ENCODE measurements around the gene SLC27A6.
"Not testable (repeated sequence)": the region's sequence is repeated elsewhere in the genome, so short reads cannot be mapped to it uniquely, and the experiment has no call there.

SLC27A6 gene

GRCh38 chr5:128965011-128965637, at the start of gene SLC27A6:
Gene SLC27A6, plus strand, starts transcription at chr5:128965488. Its CDS starts 650 bp downstream, at chr5:128966138.
- no peak for DNase-seq

- no peak for DNase-seq
Measured at GRCh38 chr5:128919542-128919941, 45.7 kb upstream of the SLC27A6 start.

DNA sequence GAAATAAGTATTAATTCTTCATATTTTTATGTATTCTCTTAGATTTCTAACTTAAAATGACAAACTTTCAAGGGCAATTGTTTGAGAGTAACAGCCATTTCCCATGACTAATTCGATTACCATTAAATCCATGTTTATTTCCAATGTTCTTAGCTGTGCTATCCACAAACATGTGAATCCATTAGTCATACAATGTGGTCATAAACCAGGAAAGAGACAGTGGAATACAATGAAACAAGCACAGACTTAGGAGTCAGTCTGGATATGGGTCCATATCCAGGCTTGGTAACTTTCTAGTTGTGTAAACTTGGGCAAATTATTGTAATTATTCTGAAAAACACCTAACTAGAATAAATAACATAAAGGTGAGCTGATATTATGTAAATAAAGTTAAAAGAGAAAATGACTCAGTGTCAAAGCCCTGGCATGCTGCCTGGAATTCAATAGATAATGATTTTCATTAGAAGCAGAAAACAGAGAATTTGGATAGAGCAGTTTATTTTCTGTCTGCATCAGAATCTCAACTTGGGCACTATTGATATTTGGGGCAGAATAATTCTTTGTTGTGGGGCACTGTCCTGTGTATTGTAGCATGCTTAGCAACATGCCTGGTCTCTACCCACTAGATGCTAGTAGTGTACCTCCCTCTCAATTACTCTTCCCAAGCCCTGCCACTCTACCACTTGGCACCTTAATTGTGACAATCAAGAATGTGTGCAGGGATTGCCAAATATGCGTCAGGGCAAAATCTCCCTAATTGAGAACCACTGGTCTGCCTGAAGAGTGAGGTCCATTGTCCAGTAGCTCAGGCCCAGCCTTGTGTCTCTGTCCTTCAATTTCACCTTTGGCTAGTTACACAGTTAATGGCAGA, 44.7 kb upstream of the SLC27A6 start:
- DNase-seq, result no peak

GRCh38 chr5:128924299-128924698, 41.0 kb upstream of the SLC27A6 start:
- no peak for DNase-seq

GRCh38 chr5:128925973-128926372, 39.3 kb upstream of the SLC27A6 start:
- DNase-seq, result no peak

DNA sequence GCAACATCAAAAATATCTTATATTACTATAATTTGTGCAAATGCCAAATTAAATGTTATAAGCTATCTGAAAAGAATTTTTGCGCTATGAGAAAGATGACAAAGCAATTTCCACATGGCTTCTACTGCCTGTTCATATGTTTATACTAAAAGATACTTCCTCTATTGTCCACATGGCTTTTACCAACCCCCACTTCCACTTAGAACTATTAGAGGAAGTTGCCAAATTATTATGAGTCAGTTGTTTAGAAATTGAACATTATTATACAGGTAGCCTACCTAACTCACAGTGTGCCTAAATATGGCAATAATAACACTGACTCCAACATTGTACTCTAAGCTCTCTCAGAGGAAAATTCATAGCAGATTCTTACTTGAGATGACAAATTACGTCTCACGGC, 37.6 kb upstream of the SLC27A6 start:
- DNase-seq, result no peak

GRCh38 chr5:128932232-128932631, 33.1 kb upstream of the SLC27A6 start:
- not testable (repeated sequence) for DNase-seq

- not testable (repeated sequence) for DNase-seq
Measured at GRCh38 chr5:128943100-128943499, 22.2 kb upstream of the SLC27A6 start.

- DNase-seq, result no peak
Measured at GRCh38 chr5:128949847-128950546, 15.3 kb upstream of the SLC27A6 start.

- DNase-seq, result not testable (repeated sequence)
Measured at GRCh38 chr5:128951301-128951700, 14.0 kb upstream of the SLC27A6 start.

DNA sequence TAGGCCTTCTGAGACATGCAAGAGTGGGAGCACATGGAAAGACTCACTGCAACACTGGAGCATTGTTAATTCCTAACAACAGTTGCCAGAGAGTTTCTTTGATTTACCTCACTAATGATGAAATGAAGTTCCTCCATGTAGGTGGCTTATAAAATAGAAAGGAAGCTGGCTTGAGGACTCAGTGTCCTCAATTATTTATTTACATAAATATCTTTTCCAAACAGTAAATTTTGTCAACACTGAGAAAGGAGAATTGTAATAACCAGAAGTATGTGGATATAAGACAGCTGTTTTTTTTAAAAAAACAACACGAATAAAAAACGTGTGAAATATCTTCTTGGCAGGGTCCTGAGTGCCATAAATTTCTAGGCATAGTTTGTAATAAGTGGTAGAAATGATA, 9.1 kb upstream of the SLC27A6 start:
- no peak for DNase-seq

DNA sequence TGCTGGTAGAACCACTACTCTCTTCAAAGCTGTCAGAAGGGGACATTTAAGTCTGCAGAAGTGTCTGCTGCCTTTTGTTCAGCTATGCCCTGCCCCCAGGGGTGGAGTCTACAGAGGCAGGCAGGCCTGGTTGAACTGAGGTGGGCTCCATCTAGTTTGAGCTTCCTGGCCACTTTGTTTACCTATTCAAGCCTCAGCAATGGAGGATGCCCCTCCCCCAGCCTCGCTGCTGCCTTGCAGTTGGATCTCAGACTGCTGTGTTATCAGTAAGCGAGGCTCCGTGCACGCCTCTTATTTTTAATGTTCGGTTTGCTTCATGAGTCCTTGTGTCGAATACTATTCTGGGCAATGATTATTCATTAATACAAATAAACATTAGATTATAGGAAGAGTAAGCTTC, 3.1 kb upstream of the SLC27A6 start:
- no peak for DNase-seq

DNA sequence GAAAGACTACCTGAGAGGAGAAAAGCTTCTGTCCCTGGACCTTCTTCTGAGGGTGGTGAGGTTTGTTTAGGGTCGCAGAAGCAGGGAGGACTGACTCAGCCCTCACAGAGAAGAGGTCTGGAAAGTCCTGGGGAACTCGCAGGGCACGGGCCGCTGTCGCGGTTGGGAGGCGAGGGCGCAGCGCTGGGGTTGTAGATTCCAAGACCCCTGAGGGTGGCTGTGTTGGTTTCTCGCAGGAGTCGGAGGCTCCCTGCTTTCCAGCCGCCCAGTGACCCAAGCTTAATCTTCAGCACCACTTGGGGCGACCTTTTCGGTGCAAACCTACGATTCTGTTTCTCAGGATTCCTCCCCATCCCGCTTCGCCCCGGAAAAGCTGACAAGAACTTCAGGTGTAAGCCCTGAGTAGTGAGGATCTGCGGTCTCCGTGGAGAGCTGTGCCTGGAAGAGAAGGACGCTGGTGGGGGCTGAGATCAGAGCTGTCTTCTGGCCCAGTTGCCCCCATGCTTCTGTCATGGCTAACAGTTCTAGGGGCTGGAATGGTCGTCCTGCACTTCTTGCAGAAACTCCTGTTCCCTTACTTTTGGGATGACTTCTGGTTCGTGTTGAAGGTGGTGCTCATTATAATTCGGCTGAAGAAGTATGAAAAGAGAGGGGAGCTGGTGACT, 482 bp downstream of the SLC27A6 start:
- no peak for DNase-seq

GRCh38 chr5:128966375-128966774, 1.1 kb downstream of the SLC27A6 start:
- no peak for DNase-seq

DNA sequence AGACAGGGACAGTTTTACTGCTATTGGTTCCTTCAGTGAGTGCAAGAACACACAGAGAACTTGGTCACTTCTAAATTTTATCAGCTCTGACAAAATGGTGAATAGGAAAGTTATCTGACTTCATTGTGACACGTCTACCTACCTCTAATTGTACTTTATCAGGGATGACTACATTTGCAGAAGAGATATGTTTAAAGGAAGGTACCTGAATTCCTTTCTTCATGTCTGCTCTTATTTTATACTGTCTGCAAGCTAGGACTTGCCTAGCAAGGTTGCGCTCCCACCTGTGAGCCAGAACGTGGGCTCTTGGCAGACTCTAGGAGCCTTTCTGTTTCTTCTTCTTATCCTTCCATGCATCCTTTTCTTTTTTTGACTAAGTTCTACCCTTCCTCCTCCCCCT, 1.6 kb downstream of the SLC27A6 start:
- DNase-seq, result no peak

DNA sequence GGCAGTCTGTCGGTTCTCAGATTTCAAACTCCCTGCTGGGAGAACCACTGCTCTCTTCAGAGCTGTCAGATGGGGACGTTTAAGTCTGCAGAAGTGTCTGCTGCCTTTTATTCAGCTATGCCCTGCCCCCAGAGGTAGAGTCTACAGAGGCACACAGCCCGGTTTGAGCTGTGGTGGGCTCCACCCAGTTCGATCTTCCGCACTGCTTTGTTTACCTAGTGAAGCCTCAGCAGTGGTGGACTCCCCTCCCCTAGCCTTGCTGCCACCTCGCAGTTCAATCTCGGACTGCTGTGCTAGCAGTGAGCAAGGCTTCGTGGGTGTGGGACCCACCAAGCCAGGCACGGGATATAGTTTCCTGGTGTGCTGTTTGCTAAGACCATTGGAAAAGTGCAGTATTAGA, 8.0 kb downstream of the SLC27A6 start:
- DNase-seq, result no peak

- DNase-seq, result no peak
Measured at GRCh38 chr5:128974567-128974966, 9.3 kb downstream of the SLC27A6 start.

- DNase-seq, result no peak
Measured at GRCh38 chr5:128979761-128980160, 14.5 kb downstream of the SLC27A6 start.

DNA sequence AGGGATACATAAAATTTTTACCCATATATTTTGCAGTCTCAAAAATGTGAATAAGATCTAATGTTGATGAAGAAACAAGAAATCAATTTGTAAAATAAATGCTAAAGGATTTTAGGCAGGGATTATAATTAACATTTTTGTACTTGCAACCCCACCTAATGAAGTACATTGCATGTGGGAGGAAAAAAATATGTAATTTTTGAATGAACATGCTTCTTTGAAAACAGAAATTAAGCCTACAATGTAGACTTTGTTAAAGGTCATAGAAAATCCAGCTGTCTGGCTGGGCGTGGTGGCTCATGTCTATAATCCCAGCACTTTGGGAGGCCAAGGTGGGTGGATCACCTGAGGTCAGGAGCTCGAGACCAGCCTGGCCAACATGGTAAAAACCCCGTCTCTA, 15.6 kb downstream of the SLC27A6 start:
- DNase-seq, result no peak

DNA sequence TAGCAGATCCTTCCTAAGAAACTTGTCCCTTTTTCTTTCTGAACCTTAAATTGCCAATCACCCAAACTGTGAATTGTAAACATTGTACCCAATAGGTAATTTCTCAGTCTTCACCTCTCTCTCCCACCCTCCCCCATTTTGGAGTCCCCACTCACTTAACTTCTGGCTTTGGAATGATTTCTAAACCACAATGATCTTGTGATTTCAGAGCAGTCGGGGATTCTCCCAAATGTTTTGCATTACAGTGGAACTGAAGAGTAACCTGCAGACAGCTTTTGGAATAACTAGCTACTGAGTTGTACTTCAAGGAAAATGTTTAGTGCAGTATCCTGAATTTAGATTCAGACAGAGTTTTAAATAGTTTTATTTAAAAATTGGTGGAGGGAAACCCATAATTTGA, 19.2 kb downstream of the SLC27A6 start:
- no peak for DNase-seq

DNA sequence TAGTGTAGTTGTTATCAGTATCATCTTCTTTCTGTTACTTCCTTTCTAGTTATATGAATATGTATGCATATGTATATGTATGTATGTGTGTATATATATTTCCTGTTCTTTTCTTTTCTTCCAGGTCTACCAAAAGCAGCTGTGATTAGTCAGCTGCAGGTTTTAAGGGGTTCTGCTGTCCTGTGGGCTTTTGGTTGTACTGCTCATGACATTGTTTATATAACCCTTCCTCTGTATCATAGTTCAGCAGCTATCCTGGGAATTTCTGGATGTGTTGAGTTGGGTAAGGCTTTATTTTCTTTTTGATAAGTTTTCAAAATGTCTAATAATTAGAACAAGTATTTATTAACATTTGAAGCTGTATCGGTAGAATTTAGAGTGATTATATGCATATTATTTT, 23.2 kb downstream of the SLC27A6 start:
- DNase-seq, result no peak

- DNase-seq, result no peak
Measured at GRCh38 chr5:129001841-129002526, 36.7 kb downstream of the SLC27A6 start.

- DNase-seq, result no peak
Measured at GRCh38 chr5:129002527-129002842, 37.2 kb downstream of the SLC27A6 start.
